ENCODE results near the gene GGT6. TPM values are rescaled to one million over a fixed set of nuclear protein-coding genes. Genes with fewer than 3 reads are reported as not detected.

Gene GGT6
- total RNA-seq, 1 donor from 2014 or later: not detected

DNA sequence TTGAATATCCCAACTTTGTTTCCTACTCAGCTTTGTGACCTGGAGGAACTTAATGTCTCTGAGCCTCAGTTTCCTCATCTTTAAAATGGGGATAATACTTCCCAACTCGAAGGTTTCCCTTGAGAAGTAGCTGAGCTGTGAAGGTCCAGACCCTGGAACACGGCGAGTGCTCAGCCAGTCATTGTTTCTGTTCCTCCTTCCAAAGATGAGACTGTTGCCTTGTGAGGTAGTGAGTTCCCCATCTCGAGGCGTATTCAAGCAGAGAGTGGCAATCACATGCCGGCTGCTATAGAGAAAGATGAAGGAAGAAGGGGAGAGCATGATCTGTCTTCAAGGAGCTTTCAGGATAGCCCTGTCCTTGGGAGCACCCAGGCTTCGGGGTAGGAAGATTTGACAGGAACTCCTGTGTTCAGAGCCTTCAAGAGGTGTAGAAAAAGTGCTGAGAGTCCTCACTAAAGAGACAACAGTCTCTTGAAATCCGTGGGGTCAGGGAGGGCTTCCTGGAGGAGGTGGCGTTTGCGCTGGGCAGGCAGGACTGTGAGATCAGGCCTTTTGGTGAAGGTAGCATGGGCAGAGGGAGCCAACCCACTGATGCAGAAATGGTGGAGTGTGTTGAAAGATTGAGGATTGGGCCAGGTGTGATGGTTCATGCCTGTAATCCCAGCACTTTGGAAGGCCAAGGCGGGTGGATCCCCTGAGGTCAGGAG is 34.5 kb downstream of the GGT6 start:
- DNase-seq (ENCODE audit: low spot score): no peak

DNA sequence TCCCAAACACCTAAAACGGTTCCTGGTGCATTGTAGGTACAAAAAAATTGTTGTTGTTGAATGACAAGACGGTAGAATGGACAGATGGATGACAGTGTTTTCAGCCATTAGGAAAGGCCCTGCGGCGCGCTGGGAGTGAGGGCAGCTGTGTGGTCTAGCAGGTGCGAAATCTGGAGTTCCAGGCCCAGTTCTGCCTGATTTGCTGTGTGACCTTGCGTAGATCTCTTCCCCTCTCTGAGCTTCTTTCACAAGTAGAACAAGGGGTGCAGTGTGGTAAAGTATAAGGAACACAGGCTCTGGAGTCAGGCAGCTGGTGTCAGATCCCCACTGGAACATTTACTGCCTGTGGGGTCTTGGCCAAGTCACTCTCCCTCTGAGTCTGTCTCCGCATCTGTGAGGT is 36.4 kb downstream of the GGT6 start:
- no peak for DNase-seq (ENCODE audit: low spot score)

DNA sequence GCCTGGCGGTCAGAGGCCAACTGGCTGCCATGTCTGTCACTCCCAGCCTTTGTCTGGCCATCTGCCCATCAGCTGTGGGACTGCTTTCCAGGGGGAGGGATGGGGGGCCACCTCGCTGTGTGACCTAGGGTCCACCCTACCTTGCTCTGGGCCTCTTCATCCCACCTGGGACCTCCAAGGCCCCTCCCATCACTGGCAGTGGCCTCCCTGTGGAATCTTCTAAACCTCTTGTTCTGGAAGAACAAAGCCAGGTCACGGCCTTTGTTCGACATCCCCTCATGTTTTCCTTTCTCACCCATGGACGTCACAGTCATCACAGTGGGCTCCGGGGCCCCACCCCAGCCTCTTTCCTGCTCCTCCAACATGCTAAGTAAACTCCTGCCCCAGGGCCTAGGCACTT is 37.7 kb downstream of the GGT6 start:
- DNase-seq (ENCODE audit: low spot score): no peak

DNA sequence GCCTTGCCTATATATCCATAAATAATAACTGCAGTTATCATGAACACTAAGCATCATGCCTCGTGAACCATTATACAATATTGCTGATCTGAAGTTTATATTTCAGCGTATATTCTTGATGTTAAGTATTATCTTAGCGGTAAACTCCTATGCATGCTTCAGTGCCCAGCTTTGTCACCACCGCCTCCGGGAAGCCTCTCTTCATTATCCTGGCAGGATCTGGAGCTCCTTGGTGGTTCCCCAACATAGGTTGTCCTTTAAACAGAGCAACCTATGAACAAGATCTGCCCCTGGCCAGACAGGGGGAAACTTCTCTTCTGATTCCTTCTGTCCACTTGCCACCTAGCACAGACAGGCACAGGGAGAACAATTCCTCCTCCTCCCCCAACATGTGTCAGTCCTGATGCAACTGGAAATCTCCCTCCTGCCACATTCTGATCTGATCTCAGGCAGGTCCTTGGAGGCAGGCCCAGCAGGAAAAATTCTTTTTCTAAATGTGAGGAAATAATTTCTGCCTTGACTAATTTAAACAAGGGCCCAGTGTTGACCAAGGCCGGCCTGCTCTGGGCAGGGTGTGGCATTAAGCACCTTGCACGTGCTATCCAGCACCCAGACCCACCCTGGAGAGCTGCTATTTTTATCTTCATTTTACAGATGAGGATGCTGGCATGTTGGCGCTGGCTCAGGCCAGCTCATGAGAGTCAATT is 39.3 kb downstream of the GGT6 start:
- DNase-seq (ENCODE audit: low spot score): no peak

DNA sequence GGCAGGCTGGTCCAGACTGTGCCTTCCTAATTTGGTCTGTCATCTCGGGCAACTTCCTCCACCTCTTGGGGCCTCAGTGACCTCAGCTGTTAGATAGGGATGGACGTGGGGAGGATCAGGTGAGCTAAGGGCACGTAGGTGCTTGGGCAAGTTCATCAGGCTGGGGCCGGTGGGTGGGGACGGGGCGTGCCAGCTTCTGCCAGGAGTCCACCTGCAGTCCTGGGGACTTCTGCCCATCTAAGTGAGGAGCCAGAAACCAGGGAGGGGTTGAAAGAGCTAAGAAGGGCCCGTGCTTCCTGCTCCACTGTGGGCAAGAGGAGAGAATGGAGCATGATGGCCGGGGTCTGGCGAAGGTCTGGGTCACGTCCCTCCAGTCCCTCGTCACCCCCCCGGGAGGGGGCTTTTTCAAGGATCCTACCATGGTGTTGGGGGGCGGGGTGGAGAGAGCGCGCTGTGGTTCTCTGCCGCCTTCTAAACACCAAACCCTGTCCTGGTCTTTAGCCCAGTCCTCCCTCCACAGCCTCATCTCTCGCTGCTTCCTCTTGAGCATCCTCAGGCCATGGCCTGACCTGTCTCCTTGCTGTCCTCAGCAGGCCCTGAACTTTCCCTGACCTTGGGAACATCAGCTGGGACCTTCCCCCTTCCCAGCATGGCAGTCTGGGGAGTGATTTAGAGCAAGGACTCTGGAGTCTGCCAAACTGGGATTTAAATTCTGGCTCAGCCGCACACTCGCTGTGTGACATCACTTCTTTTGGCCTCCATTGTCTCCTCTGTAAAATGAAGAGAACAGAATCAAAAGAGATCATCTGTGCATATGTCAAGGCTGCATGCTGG is 40.1 kb downstream of the GGT6 start:
- no peak for DNase-seq (ENCODE audit: low spot score)

DNA sequence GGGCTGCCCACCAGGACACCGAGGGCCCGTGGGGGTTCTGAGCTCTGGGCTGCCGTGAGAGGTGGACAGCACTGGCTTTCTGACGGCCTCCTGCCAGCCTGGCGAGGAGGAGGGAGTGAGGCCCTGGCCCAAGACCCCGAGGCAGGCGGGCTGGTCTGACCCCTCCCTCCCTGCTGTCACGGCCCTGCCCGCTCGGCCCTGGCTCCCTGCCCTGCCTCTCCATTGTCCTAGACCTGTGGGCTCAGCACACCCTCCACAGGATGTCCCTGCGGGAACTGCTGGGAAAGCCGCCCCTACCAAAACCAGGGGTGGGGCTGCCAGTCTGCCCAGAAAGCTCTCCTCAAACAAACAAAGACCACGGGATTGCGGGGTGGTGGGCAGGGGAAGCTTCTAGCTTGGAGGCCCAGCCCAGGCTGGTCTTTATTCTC is 41.0 kb downstream of the GGT6 start:
- DNase-seq (ENCODE audit: low spot score): no peak

DNA sequence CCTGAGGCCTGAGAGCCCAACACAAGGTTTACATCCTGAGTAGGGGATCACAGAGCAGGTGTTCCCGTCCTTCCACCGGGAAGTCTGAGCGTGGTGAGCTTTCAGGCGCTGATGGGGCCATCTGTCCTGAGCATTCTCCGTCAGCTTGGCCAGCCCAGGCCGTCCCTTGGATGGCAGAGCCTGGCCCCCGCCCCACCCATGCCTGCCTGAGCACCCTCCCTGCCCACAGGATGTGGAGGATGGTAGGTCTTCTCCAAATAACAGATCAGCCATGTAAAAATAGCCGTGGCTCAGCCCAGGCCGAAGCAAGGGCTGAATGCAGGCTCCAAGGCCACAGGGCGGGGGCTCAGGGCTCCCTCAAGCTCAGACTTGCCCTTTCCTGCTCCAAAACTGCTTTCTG is 41.5 kb downstream of the GGT6 start:
- DNase-seq (ENCODE audit: low spot score): no peak

DNA sequence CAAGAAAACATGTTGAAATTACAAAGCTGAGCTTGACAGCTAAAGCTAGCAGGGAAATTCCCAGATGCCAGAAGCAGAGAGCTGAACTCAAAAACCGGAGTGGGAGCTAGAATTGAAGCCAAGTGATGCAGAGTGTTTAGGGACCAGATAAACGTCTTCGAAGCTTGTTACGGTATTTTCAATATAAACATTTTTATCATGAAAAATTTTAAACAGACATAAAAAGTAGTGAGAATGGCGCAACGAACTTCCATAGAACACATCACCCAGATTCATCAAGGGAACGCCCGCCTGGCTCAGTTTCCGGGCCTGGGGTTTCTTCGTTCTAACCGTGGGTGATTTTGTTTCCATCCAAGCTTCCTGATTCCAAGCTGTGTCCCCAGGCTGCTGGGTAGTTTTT is 43.6 kb downstream of the GGT6 start:
- no peak for DNase-seq (ENCODE audit: low spot score)

DNA sequence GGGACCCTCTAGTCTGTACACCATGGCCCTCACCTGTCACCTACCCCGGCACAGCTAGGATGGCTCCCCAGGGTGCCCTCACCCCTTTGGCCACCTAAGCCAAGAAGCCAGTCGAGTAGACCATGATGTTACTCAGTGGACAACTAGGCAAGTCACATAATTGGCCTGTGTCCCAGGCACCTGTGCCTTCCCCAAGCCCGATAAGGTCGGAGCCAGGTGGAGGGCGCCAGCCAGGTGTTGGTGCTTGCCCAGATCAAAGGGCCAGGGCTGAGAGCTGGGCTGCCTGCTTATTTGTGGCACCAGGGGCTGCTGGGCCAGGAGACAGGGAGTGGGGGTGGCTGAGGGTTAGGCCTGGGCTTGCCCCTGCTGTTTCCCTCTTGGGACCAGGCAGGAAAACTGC is 44.9 kb downstream of the GGT6 start:
- no peak for DNase-seq (ENCODE audit: low spot score)

DNA sequence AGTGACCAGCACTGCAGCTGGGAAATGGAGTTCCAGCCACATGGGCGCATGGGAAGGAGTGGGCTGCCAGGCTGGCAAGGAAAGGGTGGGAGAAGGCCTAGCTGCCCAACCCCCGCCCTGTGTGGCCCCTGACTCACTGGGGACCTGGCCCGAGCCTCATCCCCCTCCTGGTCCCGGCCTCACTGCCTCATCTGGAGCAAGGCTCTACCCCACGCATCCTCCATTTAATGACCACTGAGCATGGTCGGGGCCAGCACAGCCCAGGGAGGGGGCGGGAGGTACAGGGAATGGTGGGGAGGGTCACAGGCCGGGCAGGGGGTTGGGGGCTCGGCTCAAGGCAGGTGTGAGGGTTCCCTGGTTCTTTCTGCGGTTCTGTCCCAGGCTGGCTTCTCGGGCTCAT is 45.6 kb downstream of the GGT6 start:
- no peak for DNase-seq (ENCODE audit: low spot score)

DNA sequence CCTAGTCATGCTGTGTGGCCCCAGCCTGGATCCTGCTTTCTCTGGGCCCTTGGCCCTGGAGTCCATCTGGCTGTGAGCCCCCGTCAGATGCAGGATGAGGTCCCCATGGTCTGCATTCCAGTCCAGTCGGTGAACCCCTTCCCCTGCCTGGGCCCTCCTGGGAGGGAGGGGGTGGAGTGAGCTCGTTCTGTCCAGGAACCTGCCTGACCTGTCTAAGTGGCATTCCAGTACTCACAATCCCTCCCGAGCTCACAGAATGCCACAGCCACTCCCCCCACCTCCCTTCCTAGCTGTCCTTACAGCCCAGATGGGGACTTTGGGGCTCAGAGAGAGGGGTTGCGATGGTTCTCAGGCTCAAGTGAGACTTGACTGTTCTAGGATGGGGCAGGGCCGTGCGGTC is 46.2 kb downstream of the GGT6 start:
- DNase-seq (ENCODE audit: low spot score): no peak

DNA sequence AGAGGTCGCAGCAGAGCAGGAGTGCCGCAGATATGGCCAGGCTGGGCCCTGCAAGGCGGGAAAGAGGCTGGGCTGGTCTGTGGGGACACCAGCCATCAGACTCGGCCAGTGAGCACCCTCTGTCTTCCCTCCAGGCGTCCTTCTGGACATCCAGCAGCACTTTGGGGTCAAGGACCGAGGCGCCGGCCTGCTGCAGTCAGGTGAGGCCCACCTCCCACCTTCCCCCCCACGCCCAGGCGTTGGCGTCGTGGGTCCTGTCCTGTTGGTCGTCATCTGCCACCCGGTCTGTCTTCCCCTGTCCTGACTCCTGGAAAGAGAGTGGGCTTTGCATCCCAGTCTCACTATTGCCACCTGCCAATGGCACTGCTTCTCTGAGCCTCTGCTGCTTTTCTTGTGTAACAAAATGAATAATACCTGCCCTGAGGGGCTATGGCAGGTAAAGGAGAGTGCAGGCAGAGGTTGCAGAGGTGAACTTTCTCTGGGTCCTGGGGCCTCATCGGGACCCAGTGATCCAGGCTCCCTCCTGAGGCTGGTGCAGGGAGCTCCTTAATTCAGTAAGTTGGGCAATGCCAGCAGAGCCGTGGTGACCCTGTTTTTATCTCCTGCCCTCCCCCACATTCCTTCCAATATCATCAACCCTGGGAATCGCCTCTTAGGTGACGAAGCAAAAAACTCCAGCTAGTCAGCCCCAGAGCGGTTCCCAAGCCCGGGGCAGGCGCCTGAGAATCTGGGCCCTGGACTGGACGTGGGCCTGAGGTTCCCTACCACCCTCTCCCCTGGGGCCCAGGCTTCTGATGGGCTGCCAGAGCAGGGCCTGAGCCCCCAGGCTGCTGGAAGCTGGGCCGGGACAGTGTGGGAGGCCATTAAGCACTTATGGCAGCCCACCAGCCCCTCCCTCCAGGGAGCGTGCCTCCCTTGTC is 47.0 kb downstream of the GGT6 start:
- no peak for DNase-seq (ENCODE audit: low spot score)

DNA sequence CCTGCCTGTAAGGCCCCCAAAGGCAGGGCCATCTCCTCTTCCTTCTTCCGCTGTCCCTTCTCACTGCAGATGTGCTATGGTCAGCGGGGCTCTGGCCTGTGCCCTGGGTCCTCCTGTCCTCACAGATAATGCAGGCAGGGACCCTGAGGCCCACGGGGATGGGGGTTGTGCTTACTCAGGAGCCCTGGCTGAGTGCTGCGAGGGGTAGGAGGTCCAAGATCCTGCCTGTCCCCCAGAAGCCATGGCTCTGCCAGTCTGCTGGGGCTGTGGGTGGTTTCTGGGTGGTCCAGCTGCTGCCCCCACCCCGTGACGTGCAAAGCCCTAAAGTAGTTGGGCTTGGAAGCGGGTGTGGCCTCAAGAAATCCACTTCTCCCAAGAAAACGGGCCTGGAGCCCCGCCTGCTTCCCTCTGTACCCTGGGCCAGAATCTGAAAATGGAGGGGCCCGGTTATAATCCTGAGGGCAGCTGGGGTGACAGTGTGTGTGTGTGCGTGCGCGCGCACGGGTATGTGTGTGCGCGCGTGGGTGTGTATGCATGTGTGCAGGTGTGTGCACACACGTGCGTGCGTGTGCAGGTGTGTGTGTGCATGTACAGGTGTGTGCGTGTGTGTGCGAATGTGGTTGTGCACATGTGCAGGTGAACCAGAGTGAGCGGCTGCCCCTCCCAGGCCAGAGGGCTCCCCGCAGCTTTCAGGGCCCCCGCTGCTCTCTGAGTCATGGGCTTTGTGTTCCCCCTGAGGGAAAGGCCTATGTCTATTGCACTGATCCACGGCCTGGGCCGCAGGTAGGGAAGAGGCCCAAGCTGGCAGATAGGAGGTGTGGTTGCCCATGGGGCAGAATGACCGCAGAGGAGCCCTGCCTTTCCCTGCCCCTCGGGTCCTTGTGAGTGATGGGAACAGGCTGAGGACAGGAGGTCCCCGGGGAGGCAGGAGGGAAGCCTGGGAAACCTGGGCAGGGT is 47.9 kb downstream of the GGT6 start:
- DNase-seq (ENCODE audit: low spot score): no peak

DNA sequence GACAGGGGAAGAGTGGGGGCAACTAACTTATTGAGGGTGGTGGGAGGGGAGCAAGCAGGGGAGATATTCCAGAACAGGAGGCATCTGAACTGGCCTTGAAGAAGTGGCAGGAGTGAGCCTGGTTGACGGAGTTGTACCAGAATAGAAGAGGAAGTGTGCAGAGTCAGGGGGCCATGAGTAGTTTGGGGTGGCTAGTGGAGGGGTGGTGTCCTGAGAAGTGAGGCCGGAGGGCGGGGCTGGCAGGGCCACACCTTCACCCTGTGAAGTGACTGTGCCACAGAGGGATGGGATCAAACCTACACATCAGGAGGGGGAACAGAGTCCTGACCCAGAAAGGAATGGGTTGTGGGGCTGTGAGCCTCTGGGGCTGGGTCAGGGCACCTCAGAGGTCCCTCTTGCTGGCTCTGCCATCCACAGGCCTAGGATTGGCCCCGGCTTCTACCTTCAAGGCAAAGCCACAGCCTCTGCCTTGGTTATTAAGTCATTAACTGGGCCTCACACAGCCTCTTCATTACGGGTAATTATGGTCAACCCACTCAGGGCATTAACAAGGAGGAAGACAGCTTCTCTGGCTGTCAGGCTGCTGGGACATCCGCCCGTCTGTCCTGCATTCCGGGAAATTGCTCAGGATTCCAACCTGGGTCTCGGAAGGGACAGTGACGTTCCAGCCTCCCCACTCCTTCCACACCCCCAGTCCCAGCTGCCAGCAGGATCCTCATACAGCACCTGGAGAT is 49.0 kb downstream of the GGT6 start:
- DNase-seq (ENCODE audit: low spot score): no peak

DNA sequence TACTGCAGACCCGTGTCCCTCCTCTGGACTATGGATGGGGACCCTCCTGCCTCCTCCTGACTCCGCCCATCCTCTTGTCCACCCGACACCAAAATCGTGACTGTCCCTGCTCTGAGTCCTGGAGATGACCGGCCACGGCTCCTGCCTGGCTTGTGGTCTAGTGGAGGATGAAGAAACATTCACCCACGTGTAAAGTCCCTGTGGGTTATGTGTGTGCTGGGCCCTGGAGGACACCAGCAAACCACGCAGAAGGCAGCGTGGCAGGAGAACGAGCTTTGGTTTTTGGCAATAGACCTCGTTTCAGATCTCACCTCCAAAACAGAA is 49.8 kb downstream of the GGT6 start:
- no peak for DNase-seq (ENCODE audit: low spot score)

DNA sequence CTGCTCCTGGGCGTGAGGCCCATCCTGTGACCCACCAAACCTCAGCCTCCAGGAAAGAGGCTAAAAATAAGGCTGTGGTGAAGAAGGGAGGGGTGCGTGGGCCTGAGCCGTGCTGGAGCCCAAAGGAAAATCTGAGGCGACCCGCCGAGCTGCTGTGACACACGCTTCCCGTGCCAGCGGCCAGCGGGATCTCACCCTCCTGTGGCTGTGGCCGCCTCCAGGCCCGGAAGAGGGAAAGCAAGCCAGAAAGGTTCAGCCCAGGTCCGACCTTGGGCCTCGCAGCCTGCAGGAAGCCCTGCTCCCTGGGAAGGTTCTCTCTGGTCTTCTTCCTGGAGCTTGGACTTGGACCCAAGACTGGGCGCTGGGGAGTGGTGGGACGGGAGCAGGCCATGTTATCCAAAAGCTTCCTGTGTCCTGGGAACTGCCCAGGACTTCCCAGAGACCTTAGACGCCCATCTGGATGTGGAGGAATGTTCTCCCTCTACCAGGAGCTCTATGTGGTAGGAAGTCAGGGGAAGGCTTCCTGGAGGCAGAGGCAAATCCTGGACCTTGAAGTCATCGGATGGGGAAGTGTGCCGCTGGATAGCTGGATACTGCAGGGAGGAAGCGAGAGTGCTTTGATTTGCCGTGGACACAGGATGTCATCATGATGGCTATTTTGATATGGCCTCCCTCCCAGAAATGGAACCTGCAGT is 50.3 kb downstream of the GGT6 start:
- DNase-seq (ENCODE audit: low spot score): no peak

DNA sequence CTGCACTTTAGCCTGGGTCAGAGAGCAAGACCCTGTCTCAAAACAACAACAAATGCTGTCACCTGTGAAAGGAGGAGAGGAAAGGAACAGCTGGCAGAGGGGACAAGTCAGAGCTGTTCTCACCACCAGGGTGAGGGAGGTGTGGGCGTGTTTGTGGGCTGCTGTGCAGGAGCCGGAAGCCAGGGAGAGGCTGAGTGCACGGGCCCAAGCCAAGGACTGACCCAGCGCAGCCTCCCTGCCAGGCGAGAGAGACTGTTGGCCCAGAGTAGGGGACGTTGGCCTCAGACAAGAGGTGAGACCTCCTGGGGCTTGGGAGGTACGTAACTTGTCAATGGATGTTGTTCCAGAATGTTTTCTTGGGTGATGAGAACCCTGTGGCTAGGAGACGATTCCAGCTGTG is 51.0 kb downstream of the GGT6 start:
- no peak for DNase-seq (ENCODE audit: low spot score)

DNA sequence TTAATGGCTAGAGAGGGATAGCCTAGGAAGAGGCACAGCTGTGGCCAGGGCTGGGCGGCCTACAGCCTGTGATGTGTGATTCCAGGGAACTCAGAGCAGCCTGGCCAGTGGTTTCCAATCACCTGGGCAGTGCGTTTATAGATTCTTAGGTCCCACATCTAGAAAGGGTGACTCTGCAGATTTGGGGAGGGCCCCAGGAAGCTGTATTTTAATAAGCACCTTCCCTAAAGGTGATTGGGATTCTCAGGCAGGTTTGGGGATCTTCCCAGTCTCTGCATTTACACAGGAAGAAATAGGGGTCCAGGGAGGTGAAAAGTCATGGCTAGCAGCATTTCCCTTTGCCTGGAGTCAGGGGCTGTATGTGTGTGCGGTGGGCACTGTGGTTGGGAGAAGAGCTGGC is 52.2 kb downstream of the GGT6 start:
- DNase-seq (ENCODE audit: low spot score): no peak

Measured in mesenteric fat pad (tissue), 1 donor.